22Rv1 (cell line): Measurements from ENCODE around the gene ALX4.

Experiments
- ZFX ChIP-seq: fragments of 450-650 bp; IDR thresholded peaks from 2 replicates; pipeline ENCODE4 v1.6.1; 2017; ENCODE audit warnings: antibody characterized with exemption, borderline replicate concordance
- TF ChIP-seq, protein P1 (sequence below): fragments of 450-650 bp; IDR thresholded peaks from 2 replicates; pipeline ENCODE4 v1.5.1; 2017; ENCODE audit warnings: mild to moderate bottlenecking

- TF ChIP-seq, protein P1, sequence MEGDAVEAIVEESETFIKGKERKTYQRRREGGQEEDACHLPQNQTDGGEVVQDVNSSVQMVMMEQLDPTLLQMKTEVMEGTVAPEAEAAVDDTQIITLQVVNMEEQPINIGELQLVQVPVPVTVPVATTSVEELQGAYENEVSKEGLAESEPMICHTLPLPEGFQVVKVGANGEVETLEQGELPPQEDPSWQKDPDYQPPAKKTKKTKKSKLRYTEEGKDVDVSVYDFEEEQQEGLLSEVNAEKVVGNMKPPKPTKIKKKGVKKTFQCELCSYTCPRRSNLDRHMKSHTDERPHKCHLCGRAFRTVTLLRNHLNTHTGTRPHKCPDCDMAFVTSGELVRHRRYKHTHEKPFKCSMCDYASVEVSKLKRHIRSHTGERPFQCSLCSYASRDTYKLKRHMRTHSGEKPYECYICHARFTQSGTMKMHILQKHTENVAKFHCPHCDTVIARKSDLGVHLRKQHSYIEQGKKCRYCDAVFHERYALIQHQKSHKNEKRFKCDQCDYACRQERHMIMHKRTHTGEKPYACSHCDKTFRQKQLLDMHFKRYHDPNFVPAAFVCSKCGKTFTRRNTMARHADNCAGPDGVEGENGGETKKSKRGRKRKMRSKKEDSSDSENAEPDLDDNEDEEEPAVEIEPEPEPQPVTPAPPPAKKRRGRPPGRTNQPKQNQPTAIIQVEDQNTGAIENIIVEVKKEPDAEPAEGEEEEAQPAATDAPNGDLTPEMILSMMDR = no peak
- no peak for TF ChIP-seq ZFX
Observed at GRCh38 chr11:44304091-44305025, 5.6 kb downstream of the ALX4 start.
